Lung (tissue), 12 donors: ENCODE data around the gene VEPH1. TPM values are rescaled to one million over a fixed set of nuclear protein-coding genes. Genes with fewer than 3 reads are reported as not detected.

Source experiments
- ATAC-seq: fragments of 200-7000 bp; cut with Tn5 transposase; one replicate; pipeline ENCODE4 v1.9.1; 2020; ENCODE audit warnings: moderate number of reproducible peaks; ENCODE audit not compliant: insufficient read depth, low FRiP score
- DNase-seq, 3 donors: peaks; one replicate each; pipeline ENCODE4 v3.0.0-alpha.2; 2013 to 2017
- H3K27ac ChIP-seq, 2 donors: one replicate each; pipeline ENCODE4 v1.5.1; 2013; ENCODE audit warnings: mild to moderate bottlenecking in 2 of 2, moderate library complexity in 2 of 2, control low read depth in 1 of 2, inconsistent platforms in 1 of 2, low read depth in 1 of 2, low read length in 1 of 2
- H3K27me3 ChIP-seq, 3 donors: one replicate each; pipeline ENCODE4 v1.5.1; 2013; ENCODE audit warnings: low read length in 2 of 3; ENCODE audit not compliant: control insufficient read depth in 3 of 3, insufficient read depth in 3 of 3
- H3K36me3 ChIP-seq, 4 donors: one replicate each; pipeline ENCODE4 v1.5.1; 2013; ENCODE audit warnings: low read length in 4 of 4, mild to moderate bottlenecking in 1 of 4, moderate library complexity in 1 of 4; ENCODE audit not compliant: control insufficient read depth in 4 of 4, insufficient read depth in 4 of 4
- H3K4me1 ChIP-seq, 5 donors: one replicate each; pipeline ENCODE4 v1.5.1; 2013; ENCODE audit warnings: low read length in 5 of 5, mild to moderate bottlenecking in 2 of 5, moderate library complexity in 1 of 5; ENCODE audit not compliant: control insufficient read depth in 5 of 5, insufficient read depth in 5 of 5
- H3K4me3 ChIP-seq: one replicate; pipeline ENCODE4 v1.5.1; 2013; ENCODE audit warnings: mild to moderate bottlenecking, control low read depth, moderate library complexity
- H3K9ac ChIP-seq, 2 donors: one replicate each; pipeline ENCODE4 v1.5.1; 2013; ENCODE audit warnings: low read length in 2 of 2, control low read depth in 1 of 2; ENCODE audit not compliant: insufficient read depth in 1 of 2
- H3K9me3 ChIP-seq, 4 donors: one replicate each; pipeline ENCODE4 v1.5.1; 2013; ENCODE audit warnings: low read length in 3 of 4, mild to moderate bottlenecking in 1 of 4, moderate library complexity in 1 of 4; ENCODE audit not compliant: control insufficient read depth in 4 of 4, insufficient read depth in 3 of 4
- CTCF ChIP-seq: IDR thresholded peaks from 2 replicates; pipeline ENCODE4 v1.5.1; 2012; ENCODE audit warnings: mild to moderate bottlenecking; ENCODE audit errors: control extremely low read depth, extremely low read depth
- WGBS, 2 donors: extraction: QIAGEN DNeasy Blood & Tissue Kit; methylation state at CpG; one replicate each; pipeline ENCODE4 v1.1.7; 2013; 5-methylcytosine and 5-hydroxymethylcytosine counted together
- polyA plus RNA-seq, 2 donors: library from polyadenylated mRNA; stranded (reverse); fragments of 200-250 nt; gene quantifications; one replicate each; pipeline ENCODE4 v1.2.1, GENCODE V29; 2013
- total RNA-seq, 2 donors: library from RNA; depleted of rRNA in 1 of 2; stranded (reverse); fragments of >200 nt in 1 of 2; gene quantifications; one replicate each; pipeline ENCODE4 v1.2.1, GENCODE V29; 2014 to 2021
- donor health status: control.
- donor health status: control.
- donor health status: Bipolar disorder and iron deficiency.
- donor health status: healthy.
- donor health status: DM: yes; HTN: yes; CAD: no.

The VEPH1 gene
- total and polyA plus RNA-seq, 4 donors = 14.6 to 237 (median 65.5) TPM

- Histone ChIP-seq H3K9me3 (peaks cover 0 to 3% (median 0%) of the 10 kb centered on the region in 4 donors), H3K27ac (no peak overlapping the region), H3K36me3 (peaks cover 0 to 6% (median 2%) of the 10 kb centered on the region in 4 donors), H3K4me3 (peak overlapping the region; percentile 20), H3K4me1 (peaks cover 2 to 29% (median 7%) of the 10 kb centered on the region in 5 donors), H3K9ac (peak overlapping the region; percentile 70 to 80), H3K27me3 (no peaks in the 10 kb centered on the region)
- DNase-seq = peak in 2 of 3 donors; percentile 29 to 66
- no peak for ATAC-seq
- 3 to 6% methylated on average over 22 of the region's 22 CpGs for WGBS, 2 donors
- TF ChIP-seq CTCF = no peak
These were observed 65.0 kb downstream of the VEPH1 start for GRCh38 chr3:157438194-157438730.

GRCh38 chr3:157436583-157437291 lies 66.5 kb downstream of the VEPH1 start, which contains the start of gene PTX3:
TSS of gene PTX3 (plus strand) at chr3:157436850. CDS start at chr3:157436934, 84 bp downstream.
- H3K27ac ChIP-seq = no peak within 1 kb of the TSS
- H3K9me3 ChIP-seq = peaks cover 0 to 3% (median 0%) of the 10 kb centered on the region in 4 donors
- no peaks in the 10 kb centered on the region for H3K36me3 ChIP-seq
- peak within 1 kb of the TSS; percentile 12 for H3K4me3 ChIP-seq
- ATAC-seq = peak; percentile 60
- DNase-seq = peak; percentile 80 to 93 (median 90)
- peak within 1 kb of the TSS; percentile 0 to 73 for H3K9ac ChIP-seq
- H3K4me1 ChIP-seq = peaks cover 0 to 19% (median 4%) of the 10 kb centered on the region in 5 donors
- H3K27me3 ChIP-seq = no peaks in the 10 kb centered on the region
- WGBS, 2 donors = 1 to 3% methylated on average over 15 of the region's 15 CpGs
- TF ChIP-seq CTCF = no peak

- no peaks in the 10 kb centered on the region for H3K27me3 ChIP-seq
- H3K9me3 ChIP-seq = peaks cover 0 to 2% (median 0%) of the 10 kb centered on the region in 4 donors
- DNase-seq (no peak), ATAC-seq (no peak)
- H3K4me1 ChIP-seq = peaks cover 0 to 11% (median 0%) of the 10 kb centered on the region in 5 donors
- WGBS, 2 donors = 55 to 65% methylated on average over 2 of the region's 2 CpGs
- no peak overlapping the region for H3K27ac ChIP-seq
- TF ChIP-seq CTCF = no peak
- H3K4me3 ChIP-seq = no peak overlapping the region
- H3K36me3 ChIP-seq = peaks cover 0 to 2% (median 0%) of the 10 kb centered on the region in 4 donors
- H3K9ac ChIP-seq = no peak overlapping the region
These were observed 73.5 kb downstream of the VEPH1 start for GRCh38 chr3:157429708-157430107.
